ENCODE results near the gene DPM2.

The DPM2 gene

DNA sequence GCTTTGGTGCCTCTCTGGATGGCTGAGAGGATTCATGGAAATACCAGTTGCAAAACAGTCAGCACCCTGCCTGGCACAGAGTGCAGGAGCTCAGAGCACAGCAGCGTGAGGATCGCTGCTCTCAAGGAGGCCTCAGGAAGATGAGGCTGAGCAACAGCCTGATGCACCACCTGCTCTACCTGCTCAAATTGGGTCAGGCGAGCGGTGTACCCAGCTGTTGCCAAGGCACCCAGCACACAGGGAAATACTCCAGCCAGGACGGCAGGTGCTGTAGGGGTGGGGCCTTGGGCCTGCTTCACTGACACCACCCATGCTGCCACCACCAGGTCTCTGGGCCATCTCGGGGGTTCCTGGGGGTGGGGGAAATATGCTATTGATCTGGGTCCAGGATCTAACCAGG lies 38.8 kb upstream of the DPM2 start:
- H3K4me1 Mint-ChIP-seq (ENCODE audit: low read depth) = peaks cover 77% of the 10 kb centered on the region
- H3K9me3 Mint-ChIP-seq = no peaks in the 10 kb centered on the region
- peak overlapping the region; percentile 93 for H3K4me3 Mint-ChIP-seq
- H3K27me3 Mint-ChIP-seq = no peaks in the 10 kb centered on the region
- H3K36me3 Mint-ChIP-seq (ENCODE audit: low read depth) = peaks cover 6% of the 10 kb centered on the region
- H3K27ac Mint-ChIP-seq = peak overlapping the region; percentile 95

DNA sequence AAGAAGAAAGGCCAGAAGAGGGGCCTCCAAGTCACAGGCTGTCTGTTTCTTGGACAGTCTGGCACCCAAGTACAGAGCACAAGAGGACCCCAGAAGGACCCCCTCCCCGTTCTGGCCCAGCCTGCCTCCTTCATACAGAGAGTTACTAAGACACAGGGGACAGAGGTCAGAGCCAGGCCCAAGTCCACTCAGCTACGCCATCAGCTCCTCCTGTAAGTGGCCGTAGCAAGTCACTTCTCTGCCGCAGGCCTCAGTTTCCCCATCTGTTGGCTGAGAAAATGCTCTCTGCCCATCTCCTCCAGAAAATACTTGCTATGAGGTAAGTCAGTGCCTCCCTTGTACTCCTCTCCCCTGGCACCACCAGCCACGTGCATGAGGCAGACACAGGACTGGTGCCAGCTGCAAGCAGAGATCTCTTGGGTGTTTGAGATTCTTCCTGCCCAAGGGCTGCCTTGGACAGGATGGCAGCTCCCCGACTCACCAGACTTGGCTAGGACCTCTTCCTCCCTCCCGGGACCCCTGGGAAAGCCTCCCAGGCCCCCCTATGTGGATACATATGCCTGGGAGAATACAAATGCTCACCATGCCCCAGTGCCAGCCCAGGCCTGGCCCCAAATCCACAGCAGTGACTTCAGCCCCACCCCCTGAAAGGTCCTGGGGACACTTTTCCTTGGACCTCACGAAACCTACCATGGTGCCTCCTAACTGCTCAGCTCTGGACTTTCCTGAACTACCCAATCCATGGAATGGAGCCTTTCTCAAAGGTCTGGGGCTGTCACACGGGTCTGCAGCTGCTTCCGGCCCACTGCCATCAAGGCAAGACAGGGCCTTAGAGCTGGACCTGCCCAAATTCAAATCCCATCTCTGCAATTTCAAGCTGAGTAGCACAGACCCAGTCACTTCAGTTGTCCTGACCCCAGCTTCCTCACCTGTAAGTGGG lies 38.0 kb upstream of the DPM2 start:
- peak overlapping the region; percentile 93 for H3K4me3 Mint-ChIP-seq
- peaks cover 6% of the 10 kb centered on the region for H3K36me3 Mint-ChIP-seq (ENCODE audit: low read depth)
- H3K9me3 Mint-ChIP-seq = no peaks in the 10 kb centered on the region
- H3K27me3 Mint-ChIP-seq = no peaks in the 10 kb centered on the region
- H3K27ac Mint-ChIP-seq = peak overlapping the region; percentile 95
- peaks cover 81% of the 10 kb centered on the region for H3K4me1 Mint-ChIP-seq (ENCODE audit: low read depth)

GRCh38 chr9:127974769-127975261 lies 37.2 kb upstream of the DPM2 start:
- Mint-ChIP-seq H3K9me3 (no peaks in the 10 kb centered on the region), H3K4me1 (ENCODE audit: low read depth) (peaks cover 89% of the 10 kb centered on the region), H3K4me3 (peak overlapping the region; percentile 93), H3K27ac (peak overlapping the region; percentile 95), H3K36me3 (ENCODE audit: low read depth) (peaks cover 6% of the 10 kb centered on the region), H3K27me3 (no peaks in the 10 kb centered on the region)

GRCh38 chr9:127974001-127974768 lies 36.5 kb upstream of the DPM2 start:
- Mint-ChIP-seq H3K4me1 (ENCODE audit: low read depth) (peaks cover 95% of the 10 kb centered on the region), H3K4me3 (peak overlapping the region; percentile 93), H3K27ac (peak overlapping the region; percentile 95), H3K9me3 (no peaks in the 10 kb centered on the region), H3K36me3 (ENCODE audit: low read depth) (peaks cover 7% of the 10 kb centered on the region), H3K27me3 (no peaks in the 10 kb centered on the region)

- no peaks in the 10 kb centered on the region for H3K9me3 Mint-ChIP-seq
- no peaks in the 10 kb centered on the region for H3K27me3 Mint-ChIP-seq
- peaks cover 99% of the 10 kb centered on the region for H3K4me1 Mint-ChIP-seq (ENCODE audit: low read depth)
- peak overlapping the region; percentile 95 for H3K27ac Mint-ChIP-seq
- peak overlapping the region; percentile 93 for H3K4me3 Mint-ChIP-seq
- peaks cover 15% of the 10 kb centered on the region for H3K36me3 Mint-ChIP-seq (ENCODE audit: low read depth)
Observed at GRCh38 chr9:127973169-127974000, 35.7 kb upstream of the DPM2 start.

DNA sequence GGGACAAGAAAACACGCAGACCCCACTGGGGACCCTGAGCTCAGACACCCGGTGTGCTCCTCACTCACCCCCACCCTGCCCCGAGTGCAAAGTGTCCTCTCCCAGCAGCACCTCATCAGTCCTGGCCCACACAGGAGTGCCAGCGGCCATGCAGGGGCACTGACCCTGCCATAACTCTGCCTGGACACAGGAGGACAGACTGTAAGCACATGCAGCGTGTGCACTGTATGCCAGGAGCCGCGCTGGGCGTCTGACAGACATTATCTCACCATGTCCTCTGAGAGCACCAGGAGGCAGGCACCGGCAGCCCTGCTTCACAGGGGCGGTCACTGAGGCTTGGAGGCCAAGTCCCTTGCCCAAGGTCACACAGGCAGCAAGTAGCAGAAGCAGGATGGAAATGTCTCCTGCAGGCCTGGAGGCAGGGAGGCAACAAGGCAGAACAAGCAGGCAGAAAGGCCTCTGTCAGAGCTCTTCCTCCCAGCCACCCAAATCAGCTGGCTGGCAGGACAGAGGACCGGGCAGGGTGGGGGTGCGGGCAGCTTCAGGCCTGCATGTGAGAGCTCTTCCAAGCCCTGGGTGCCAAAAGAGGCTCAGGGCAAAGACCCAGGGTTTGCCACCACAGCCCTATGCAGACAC lies 34.7 kb upstream of the DPM2 start:
- peak overlapping the region; percentile 84 for H3K27ac Mint-ChIP-seq
- H3K9me3 Mint-ChIP-seq = no peaks in the 10 kb centered on the region
- H3K4me1 Mint-ChIP-seq (ENCODE audit: low read depth) = peaks cover 100% of the 10 kb centered on the region
- peaks cover 15% of the 10 kb centered on the region for H3K36me3 Mint-ChIP-seq (ENCODE audit: low read depth)
- no peaks in the 10 kb centered on the region for H3K27me3 Mint-ChIP-seq
- H3K4me3 Mint-ChIP-seq = peak overlapping the region; percentile 73

- peak overlapping the region; percentile 73 for H3K4me3 Mint-ChIP-seq
- H3K27me3 Mint-ChIP-seq = no peaks in the 10 kb centered on the region
- no peaks in the 10 kb centered on the region for H3K9me3 Mint-ChIP-seq
- peaks cover 100% of the 10 kb centered on the region for H3K4me1 Mint-ChIP-seq (ENCODE audit: low read depth)
- peaks cover 15% of the 10 kb centered on the region for H3K36me3 Mint-ChIP-seq (ENCODE audit: low read depth)
- peak overlapping the region; percentile 91 for H3K27ac Mint-ChIP-seq
Observed at GRCh38 chr9:127971357-127972235, 33.9 kb upstream of the DPM2 start.

DNA sequence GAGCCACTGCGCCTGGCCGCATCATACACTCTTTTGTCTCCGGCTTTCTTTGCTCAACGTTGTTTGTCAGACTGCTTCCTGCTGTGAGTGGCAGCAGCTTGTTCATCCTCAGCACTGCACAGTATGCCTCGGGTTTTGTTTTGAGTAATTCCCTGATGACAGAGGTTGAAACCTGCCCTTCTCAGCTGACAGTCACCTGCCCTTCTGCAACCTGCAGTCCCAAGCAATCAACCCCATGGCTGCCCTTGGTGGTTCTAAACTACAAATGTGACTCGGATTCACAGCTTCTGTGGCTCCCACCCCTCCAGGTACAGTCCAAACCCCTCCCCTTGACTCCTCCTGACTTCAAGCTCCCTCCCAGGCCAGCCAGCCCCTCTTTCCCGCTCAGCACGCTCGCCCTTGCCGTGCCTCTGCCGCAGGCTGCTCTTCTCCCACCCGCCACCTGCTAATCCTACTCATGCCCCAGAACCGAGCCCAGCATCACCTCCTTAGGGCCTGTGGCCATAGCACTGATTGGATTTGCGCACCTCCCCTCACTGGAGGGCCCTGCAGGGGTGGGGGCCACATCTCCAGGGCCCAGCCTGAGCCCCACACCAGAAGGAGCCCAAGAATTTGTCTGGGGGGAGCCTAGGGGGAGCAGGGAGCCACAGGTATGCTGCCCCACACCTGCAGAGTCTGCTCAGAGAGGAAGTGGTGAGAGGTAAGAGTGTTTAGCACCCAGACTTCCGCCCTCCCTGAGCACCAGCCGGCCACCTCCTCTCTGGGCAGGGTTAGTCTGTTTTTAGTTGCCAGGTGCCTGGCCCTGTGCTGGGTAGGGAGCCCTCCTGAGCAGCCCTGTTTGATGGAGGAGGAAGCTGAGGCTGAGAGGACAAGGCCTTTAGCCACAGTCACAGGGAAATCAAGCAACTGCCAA lies 33.0 kb upstream of the DPM2 start:
- Mint-ChIP-seq H3K27ac (peak overlapping the region; percentile 91), H3K27me3 (no peaks in the 10 kb centered on the region), H3K9me3 (no peaks in the 10 kb centered on the region), H3K4me1 (ENCODE audit: low read depth) (peaks cover 100% of the 10 kb centered on the region), H3K4me3 (peak overlapping the region; percentile 73), H3K36me3 (ENCODE audit: low read depth) (peaks cover 11% of the 10 kb centered on the region)

GRCh38 chr9:127968700-127969383 lies 31.2 kb upstream of the DPM2 start:
- Mint-ChIP-seq H3K27ac (peak overlapping the region; percentile 91), H3K4me3 (peak overlapping the region; percentile 73), H3K27me3 (no peaks in the 10 kb centered on the region), H3K9me3 (no peaks in the 10 kb centered on the region), H3K4me1 (ENCODE audit: low read depth) (peaks cover 99% of the 10 kb centered on the region), H3K36me3 (ENCODE audit: low read depth) (peaks cover 9% of the 10 kb centered on the region)

DNA sequence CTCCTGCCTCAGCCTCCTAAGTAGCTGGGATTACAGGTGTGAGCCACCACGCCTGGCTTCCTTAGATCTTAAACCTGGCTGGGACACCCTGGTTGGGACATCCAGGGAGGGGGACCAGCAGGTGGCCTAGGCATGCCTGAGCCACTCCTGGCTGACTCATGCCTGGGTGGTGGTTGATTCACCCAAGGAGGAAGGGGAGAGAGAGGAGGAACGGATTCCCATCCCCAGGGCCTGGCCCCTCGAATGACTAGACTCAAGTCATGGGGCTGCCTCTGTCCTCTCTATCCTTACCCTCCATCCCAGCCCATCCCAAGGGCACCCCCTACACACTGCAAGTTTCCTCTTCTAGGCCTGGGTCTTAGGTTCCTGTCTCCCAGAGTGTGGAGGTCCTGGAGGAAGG lies 30.4 kb upstream of the DPM2 start:
- Mint-ChIP-seq H3K4me1 (ENCODE audit: low read depth) (peaks cover 99% of the 10 kb centered on the region), H3K27me3 (no peaks in the 10 kb centered on the region), H3K9me3 (no peaks in the 10 kb centered on the region), H3K4me3 (peak overlapping the region; percentile 17), H3K27ac (peak overlapping the region; percentile 91), H3K36me3 (ENCODE audit: low read depth) (peaks cover 9% of the 10 kb centered on the region)

DNA sequence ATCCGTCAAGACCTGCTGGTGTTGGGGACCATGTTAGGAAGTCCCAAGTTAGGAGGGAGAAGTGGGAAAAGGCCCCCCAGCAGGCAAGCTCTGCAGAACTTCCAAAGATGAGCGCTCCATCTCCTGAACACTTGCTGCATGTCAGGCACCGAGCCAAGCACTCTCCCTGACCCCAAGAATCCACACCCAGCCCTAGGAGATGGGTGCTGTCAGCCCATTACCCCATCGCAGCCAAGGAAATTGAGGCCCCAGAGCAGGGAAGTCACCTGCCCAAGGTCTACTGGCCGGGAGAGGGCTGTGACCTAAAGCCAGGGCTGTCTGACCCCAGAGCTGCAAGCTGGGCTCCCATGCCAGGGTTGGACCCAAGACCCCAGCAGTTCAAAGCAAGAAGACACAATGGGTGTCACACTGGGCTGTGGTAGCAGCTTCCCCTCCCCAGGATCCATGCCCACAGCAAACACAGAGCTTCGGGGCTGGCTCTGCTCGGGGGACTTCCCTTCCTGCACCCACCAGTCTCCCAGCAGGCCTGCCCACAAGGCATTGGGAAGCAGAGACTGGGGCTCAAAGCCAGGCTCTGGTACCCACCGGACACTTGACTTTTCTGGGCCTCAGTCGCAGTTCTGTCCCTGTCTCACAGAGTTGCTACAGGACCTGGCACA lies 29.6 kb upstream of the DPM2 start:
- peak overlapping the region; percentile 91 for H3K27ac Mint-ChIP-seq
- peaks cover 99% of the 10 kb centered on the region for H3K4me1 Mint-ChIP-seq (ENCODE audit: low read depth)
- peaks cover 9% of the 10 kb centered on the region for H3K36me3 Mint-ChIP-seq (ENCODE audit: low read depth)
- no peaks in the 10 kb centered on the region for H3K27me3 Mint-ChIP-seq
- no peaks in the 10 kb centered on the region for H3K9me3 Mint-ChIP-seq
- peak overlapping the region; percentile 12 for H3K4me3 Mint-ChIP-seq
